ENCODE results near the gene SERPINA5.

- no peak for TF ChIP-seq CTCF (conservative IDR thresholded peaks at IDR 0.05)
- no peak for TF ChIP-seq EZH2 (IDR thresholded peaks at IDR 0.05; ENCODE audit: low read depth)
Observed at GRCh38 chr14:94542811-94543440, 38.3 kb upstream of the SERPINA5 start.

Data from PC-9 (cell line).